ENCODE measurements around the gene CTNNA2.
"Not testable (repeated sequence)": the region's sequence is repeated elsewhere in the genome, so short reads cannot be mapped to it uniquely, and the experiment has no call there.

The CTNNA2 gene

GRCh38 chr2:80148906-80149305 is 636.1 kb downstream of the CTNNA2 start:
- DNase-seq (ENCODE audit: low read depth), result no peak

DNA sequence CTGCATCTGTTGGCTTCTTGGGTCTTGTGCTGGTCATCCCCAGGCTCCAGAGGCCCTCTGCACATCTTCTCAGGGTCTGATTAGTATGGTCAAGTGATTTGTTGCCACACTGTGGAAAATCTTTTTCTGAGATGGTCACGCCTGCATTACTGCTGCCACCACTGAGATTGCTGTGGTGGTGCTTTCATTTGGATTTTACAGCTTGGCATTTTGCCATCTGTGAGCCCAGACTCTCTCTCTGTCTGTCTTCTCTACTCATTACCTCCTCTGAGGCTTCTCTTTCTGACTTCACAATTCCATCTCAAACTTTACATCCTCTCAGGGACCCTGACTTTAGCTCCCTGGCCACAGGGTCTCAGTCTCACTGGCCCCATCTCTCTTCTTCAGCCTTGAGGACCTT is 637.1 kb downstream of the CTNNA2 start:
- DNase-seq (ENCODE audit: low read depth), result no peak

DNA sequence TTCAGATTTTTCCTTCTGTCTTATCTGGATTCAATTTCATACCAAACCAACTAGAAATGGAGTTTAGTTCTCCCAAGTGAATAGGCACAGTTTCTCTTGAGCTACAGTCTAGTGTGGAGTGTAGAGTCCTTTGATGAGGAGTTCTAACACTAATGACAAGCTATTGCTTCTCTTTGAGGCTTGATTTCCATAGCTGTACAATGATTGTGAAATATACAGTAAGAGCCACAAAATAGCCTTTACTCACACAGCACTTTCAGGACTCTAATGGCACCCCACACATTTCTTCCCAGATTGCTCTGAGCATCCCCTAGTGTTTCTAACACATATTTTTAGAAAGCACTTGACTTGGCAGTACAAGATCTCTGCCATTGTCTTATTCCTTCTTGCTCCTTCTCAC is 638.4 kb downstream of the CTNNA2 start:
- DNase-seq (ENCODE audit: low read depth), result no peak

- DNase-seq (ENCODE audit: low read depth), result no peak
These were observed 638.8 kb downstream of the CTNNA2 start for GRCh38 chr2:80151651-80152050.

DNA sequence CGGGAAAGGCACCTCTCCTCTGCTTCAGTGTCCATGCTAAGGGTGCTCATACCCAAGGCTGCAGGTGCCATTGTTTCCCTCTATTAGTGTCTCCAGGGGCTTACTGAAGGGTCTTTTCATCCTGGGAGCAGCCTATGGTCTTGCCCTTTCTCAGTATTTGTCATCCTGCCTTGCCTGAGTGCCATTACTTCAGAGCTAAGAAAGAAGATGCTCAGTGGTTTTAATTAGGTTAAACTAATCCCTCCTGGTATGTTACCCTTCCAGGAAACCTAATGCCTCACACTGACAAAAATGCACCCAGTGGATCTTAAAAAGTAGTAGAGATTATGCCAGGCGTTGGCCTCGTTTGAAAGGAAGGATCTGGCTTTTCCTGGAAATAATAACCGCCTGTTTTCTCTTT is 640.3 kb downstream of the CTNNA2 start:
- no peak for DNase-seq (ENCODE audit: low read depth)

GRCh38 chr2:80153768-80154167 is 640.9 kb downstream of the CTNNA2 start:
- no peak for DNase-seq (ENCODE audit: low read depth)

- no peak for DNase-seq (ENCODE audit: low read depth)
These were observed 641.5 kb downstream of the CTNNA2 start for GRCh38 chr2:80154231-80154915.

GRCh38 chr2:80164375-80164774 is 651.5 kb downstream of the CTNNA2 start:
- no peak for DNase-seq (ENCODE audit: low read depth)

GRCh38 chr2:80166483-80167171 is 653.8 kb downstream of the CTNNA2 start:
- DNase-seq (ENCODE audit: low read depth), result no peak

- no peak for DNase-seq (ENCODE audit: low read depth)
These were observed 654.5 kb downstream of the CTNNA2 start for GRCh38 chr2:80167284-80167808.

- DNase-seq (ENCODE audit: low read depth), result no peak
These were observed 655.2 kb downstream of the CTNNA2 start for GRCh38 chr2:80168037-80168436.

DNA sequence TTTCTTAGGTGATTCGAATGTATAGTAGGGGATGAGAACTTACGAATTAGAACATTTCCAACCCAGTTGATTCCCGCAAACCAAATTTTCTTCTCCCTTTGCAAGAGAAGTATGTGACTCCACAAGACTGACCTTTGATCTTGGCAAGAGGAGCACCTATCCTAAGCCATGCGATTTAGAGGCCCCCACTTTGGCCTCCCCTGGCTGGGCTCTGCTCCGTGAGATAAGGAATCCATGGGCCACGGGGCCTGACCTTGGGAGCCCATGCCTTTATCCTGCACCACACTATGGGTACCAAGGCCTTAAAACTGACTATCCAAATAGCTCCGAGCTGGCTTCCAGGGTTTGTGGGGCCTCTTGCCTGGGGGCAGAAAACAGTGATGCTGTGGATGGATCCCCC is 656.0 kb downstream of the CTNNA2 start:
- no peak for DNase-seq (ENCODE audit: low read depth)

DNA sequence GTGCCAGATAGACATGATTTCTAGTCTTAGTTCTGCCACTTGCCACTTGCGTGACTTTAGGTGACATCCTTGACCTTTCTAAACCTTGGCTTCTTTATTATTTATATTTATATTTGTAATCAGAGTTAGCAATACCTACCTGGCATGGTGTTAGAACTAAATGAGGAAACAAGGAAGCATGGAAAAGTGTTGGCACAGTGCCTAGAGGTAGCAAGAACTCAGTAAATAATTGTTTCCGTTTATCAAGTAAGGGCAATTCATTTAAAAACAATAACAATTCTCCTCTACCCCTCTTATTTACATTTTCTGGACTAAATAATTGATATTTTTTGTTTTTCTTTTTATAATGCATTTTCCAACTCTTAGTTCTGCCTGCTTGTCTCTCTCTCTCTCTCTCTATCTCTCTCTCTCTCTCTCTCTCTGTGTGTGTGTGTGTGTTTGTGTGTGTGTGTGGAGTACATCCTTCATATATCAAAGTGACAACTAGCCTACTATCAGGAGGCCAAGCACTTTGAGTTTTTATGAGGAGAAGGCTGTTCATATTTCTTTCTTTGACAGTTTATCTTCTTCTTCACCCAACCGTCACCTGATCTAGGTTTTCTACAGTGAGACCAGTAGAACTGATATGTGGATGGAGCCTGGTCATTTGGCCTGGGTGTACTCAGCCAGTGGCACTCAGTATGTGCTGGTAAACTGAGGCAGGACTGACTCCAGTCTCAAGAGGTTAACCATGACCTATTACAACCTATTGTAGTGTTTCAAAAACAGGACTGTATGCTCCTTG is 657.2 kb downstream of the CTNNA2 start:
- DNase-seq (ENCODE audit: low read depth), result no peak

- no peak for DNase-seq (ENCODE audit: low read depth)
These were observed 672.2 kb downstream of the CTNNA2 start for GRCh38 chr2:80185091-80185490.

- DNase-seq (ENCODE audit: low read depth), result no peak
These were observed 673.4 kb downstream of the CTNNA2 start for GRCh38 chr2:80186262-80186661.

- DNase-seq (ENCODE audit: low read depth), result no peak
These were observed 674.3 kb downstream of the CTNNA2 start for GRCh38 chr2:80187156-80187555.

- DNase-seq (ENCODE audit: low read depth), result no peak
These were observed 677.3 kb downstream of the CTNNA2 start for GRCh38 chr2:80190166-80190565.

- no peak for DNase-seq (ENCODE audit: low read depth)
These were observed 680.7 kb downstream of the CTNNA2 start for GRCh38 chr2:80193566-80193965.

GRCh38 chr2:80195034-80195433 is 682.2 kb downstream of the CTNNA2 start:
- no peak for DNase-seq (ENCODE audit: low read depth)

DNA sequence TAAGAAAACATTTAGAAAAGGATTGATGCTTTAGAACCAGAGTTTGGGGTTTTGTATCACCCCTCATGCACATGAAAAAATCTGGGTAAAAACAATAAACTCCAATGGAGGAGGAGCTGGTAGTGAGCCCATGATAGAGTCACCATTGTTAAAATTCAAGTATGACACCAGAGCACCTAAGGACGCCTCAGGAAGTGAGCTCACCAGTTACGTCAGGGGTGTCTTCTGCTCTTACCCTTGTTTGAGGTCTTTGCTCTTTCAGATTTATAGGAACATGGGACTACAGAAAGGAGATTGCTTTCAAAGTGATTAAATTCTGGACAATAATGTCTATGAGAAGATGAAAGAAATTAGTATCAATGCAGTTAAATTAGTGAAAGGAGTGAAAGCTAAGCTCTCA is 685.2 kb downstream of the CTNNA2 start:
- DNase-seq (ENCODE audit: low read depth), result no peak

DNA sequence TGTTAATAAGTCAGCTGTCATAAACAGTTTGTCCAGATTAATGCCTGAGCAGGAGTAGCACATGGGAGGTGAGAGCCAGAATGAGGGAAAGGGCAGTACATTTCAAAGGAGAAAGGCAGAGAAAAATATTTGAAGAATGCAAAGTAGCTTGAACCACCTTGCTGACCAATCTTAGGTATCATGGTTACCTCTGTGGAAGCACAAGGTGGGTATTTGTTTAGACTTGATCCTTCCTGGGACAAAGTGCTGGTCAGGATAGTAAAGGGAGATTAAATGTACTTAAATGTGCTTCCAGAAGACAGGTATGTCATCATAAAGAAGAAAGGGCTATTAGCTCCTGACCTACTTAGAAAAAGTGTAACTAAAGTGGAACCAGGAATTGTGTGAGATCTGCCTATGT is 686.7 kb downstream of the CTNNA2 start:
- DNase-seq (ENCODE audit: low read depth), result no peak

DNA sequence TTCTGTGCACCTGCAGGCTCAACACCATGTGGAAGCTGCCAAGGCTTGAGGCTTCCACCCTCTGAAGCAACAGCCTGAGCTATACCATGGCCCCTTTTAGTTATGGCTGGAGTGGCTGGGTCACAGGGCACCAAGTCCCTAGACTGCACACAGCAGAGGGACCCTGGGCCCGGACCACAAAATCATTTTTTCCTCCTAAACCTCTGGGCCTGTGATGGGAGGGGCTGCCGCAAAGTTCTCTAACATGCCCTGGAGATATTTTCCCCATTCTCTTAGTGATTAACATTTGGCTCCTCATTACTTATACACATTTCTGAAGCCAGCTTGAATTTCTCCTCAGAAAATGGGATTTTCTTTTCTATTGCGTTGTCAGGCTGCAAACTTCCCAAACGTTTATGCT is 691.1 kb downstream of the CTNNA2 start:
- not testable (repeated sequence) for DNase-seq (ENCODE audit: low read depth)

GRCh38 chr2:80205498-80205897 is 692.6 kb downstream of the CTNNA2 start:
- DNase-seq (ENCODE audit: low read depth), result no peak

All from activated T-helper 1 cell treated with Interleukin-2 at 50 U/mL for 16 hours (primary cell).